Right lobe of liver (tissue), 6 donors: Measurements from ENCODE around the gene CCNA1. TPM values are rescaled to one million over a fixed set of nuclear protein-coding genes. Genes with fewer than 3 reads are reported as not detected.

ENCODE experiments used
- ATAC-seq, 4 donors: fragments of 200-7000 bp; cut with Tn5 transposase; one replicate each; pipeline ENCODE4 v1.9.1; 2020; ENCODE audit warnings: mild to moderate bottlenecking in 4 of 4, moderate library complexity in 4 of 4
- DNase-seq, 3 donors: peaks; one replicate each; pipeline ENCODE4 v3.0.0-alpha.2; 2020
- H3K27ac ChIP-seq, 3 donors: fragments of 200-600 bp; one replicate each; pipeline ENCODE4 v1.8.0; 2022
- H3K27me3 ChIP-seq, 2 donors: fragments of 200-600 bp; one replicate each; pipeline ENCODE4 v1.8.0; 2022
- H3K36me3 ChIP-seq, 4 donors: fragments of 200-600 bp; sonication (generic) in 1 of 4; one replicate each; pipeline versions ENCODE4 v1.5.1 to v1.8.0; 2017 to 2022; ENCODE audit warnings: control low read depth in 1 of 4
- H3K4me1 ChIP-seq, 4 donors: fragments of 200-600 bp; sonication (generic) in 1 of 4; one replicate each; pipeline versions ENCODE4 v1.5.1 to v1.8.0; 2017 to 2022; ENCODE audit warnings: control low read depth in 1 of 4
- H3K4me3 ChIP-seq, 3 donors: fragments of 200-600 bp; one replicate each; pipeline ENCODE4 v1.8.0; 2022
- H3K9me3 ChIP-seq, 4 donors: fragments of 200-600 bp; sonication (generic) in 1 of 4; one replicate each; pipeline versions ENCODE4 v1.5.1 to v1.8.0; 2017 to 2022; ENCODE audit warnings: control low read depth in 1 of 4
- CTCF ChIP-seq, 4 donors: fragments of 200-600 bp in 3 of 4; fragments of 450-650 bp in 1 of 4; IDR thresholded peaks; one replicate each; pipeline versions ENCODE4 v1.5.1 to v1.8.0; 2016 to 2022; ENCODE audit warnings: antibody characterized with exemption in 4 of 4, mild to moderate bottlenecking in 2 of 4
- POLR2A ChIP-seq: fragments of 450-650 bp; IDR thresholded peaks from one replicate; pipeline ENCODE4 v1.6.1; 2017; ENCODE audit warnings: antibody characterized with exemption, mild to moderate bottlenecking
- WGBS: methylation state at CpG from one replicate; pipeline ENCODE4 v1.1.6; 2018; ENCODE audit warnings: low coverage, low lambda C conversion rate; ENCODE audit not compliant: insufficient coverage; ENCODE audit errors: missing lambda C conversion rate; 5-methylcytosine and 5-hydroxymethylcytosine counted together
- intact Hi-C, 2 donors: fragments of 100-400 bp; cut with DNase I; formaldehyde crosslinking; loops; one replicate each; pipeline versions ENCODE4 v1.11.2 to v1.14.1; 2022
- total RNA-seq, 6 experiments: library from RNA; depleted of rRNA in 2 of 6; stranded (reverse); fragments of >200 nt in 2 of 6; fragmentation: NEBNext Ultra II Directional in 3 of 6; extraction: Animal tissue kit (Norgen Biotek cat#: 25700) in 3 of 6; gene quantifications; one replicate each; pipeline versions ENCODE4 v1.1.0 to v1.2.4, GENCODE V29; 2016 to 2023
- donor health status: DM: no; HTN: yes; CAD: no.
- donor health status: DM: no; HTN: no; CAD: no.
- donor health status: DM: no; HTN: no; CAD: no.
- donor health status: DM: no; HTN: yes; CAD: no.
- donor health status: DM: no; HTN: yes; CAD: no.

Gene CCNA1
- total RNA-seq, 6 experiments from 2014 or later, result 0.15 TPM; not detected in 5

GRCh38 chr13:36413161-36413560 lies 19.1 kb upstream of the CCNA1 start:
- Histone ChIP-seq H3K9me3 (no peaks in the 10 kb centered on the region), H3K27ac (no peak overlapping the region), H3K36me3 (no peaks in the 10 kb centered on the region), H3K4me3 (no peak overlapping the region), H3K4me1 (no peaks in the 10 kb centered on the region), H3K27me3 (no peaks in the 10 kb centered on the region)
- WGBS, result 43% methylated on average over 1 of the region's 1 CpG
- intact Hi-C loops, result no loop called here
- no peak for DNase-seq
- no peak for ATAC-seq
- TF ChIP-seq CTCF (IDR thresholded peaks at IDR 0.05) (no peak), POLR2A (no peak)

- ATAC-seq, result no peak
- 73% methylated on average over 3 of the region's 3 CpGs for WGBS
- DNase-seq, result no peak
Measured at GRCh38 chr13:36414461-36414860, 17.8 kb upstream of the CCNA1 start.

GRCh38 chr13:36417331-36417730 lies 15.0 kb upstream of the CCNA1 start:
- Histone ChIP-seq H3K27ac (no peak overlapping the region), H3K4me3 (no peak overlapping the region), H3K4me1 (no peaks in the 10 kb centered on the region), H3K36me3 (no peaks in the 10 kb centered on the region), H3K27me3 (no peaks in the 10 kb centered on the region), H3K9me3 (no peaks in the 10 kb centered on the region)
- ATAC-seq (no peak), DNase-seq (no peak)
- 28% methylated on average over 2 of the region's 2 CpGs for WGBS
- TF ChIP-seq CTCF (IDR thresholded peaks at IDR 0.05) (no peak), POLR2A (no peak)
- intact Hi-C loops, result no loop called here

More at GRCh38 chr13:36414461-36414860, 17.8 kb upstream of the CCNA1 start:
- TF ChIP-seq POLR2A, result no peak
- no peak for TF ChIP-seq CTCF (IDR thresholded peaks at IDR 0.05)
- Histone ChIP-seq H3K36me3 (no peaks in the 10 kb centered on the region), H3K27me3 (no peaks in the 10 kb centered on the region), H3K9me3 (no peaks in the 10 kb centered on the region), H3K4me3 (no peak overlapping the region), H3K27ac (no peak overlapping the region), H3K4me1 (no peaks in the 10 kb centered on the region)
- intact Hi-C loops, result no loop called here

GRCh38 chr13:36418022-36418805 lies 14.1 kb upstream of the CCNA1 start:
- no peak overlapping the region for H3K4me3 ChIP-seq
- WGBS, result 21% methylated on average over 9 of the region's 9 CpGs

More at GRCh38 chr13:36418022-36418805, 14.1 kb upstream of the CCNA1 start:
- Histone ChIP-seq H3K9me3 (no peaks in the 10 kb centered on the region), H3K27ac (no peak overlapping the region), H3K36me3 (no peaks in the 10 kb centered on the region), H3K27me3 (no peaks in the 10 kb centered on the region), H3K4me1 (no peaks in the 10 kb centered on the region)
- intact Hi-C loops, result no loop called here
- ATAC-seq (peak in 2 of 4 donors; percentile 29 to 69), DNase-seq (no peak)
- no peak for TF ChIP-seq CTCF (IDR thresholded peaks at IDR 0.05)
- TF ChIP-seq POLR2A, result no peak
